Activated naive CD4-positive, alpha-beta T cell treated with anti-CD3 and anti-CD28 coated beads, Interleukin-2, amount 10 ng/mL, durations not matched to agents 7 days and 5 days (primary cell): ENCODE measurements around the gene STIM1.
"Not testable (repeated sequence)": the region's sequence is repeated elsewhere in the genome, so short reads cannot be mapped to it uniquely, and the experiment has no call there.

ENCODE experiments used
- CTCF ChIA-PET: fragments of 350-600 bp; sonication (Branson Sonifier 250); formaldehyde crosslinking; loops from one replicate; lab custom pipeline; 2021; ENCODE audit warnings: antibody characterized with exemption; lab: Charles Lee
- DNase-seq: peaks from one replicate; pipeline ENCODE4 v3.0.0-alpha.2; 2020
- H3K27ac Mint-ChIP-seq: one replicate; pipeline ENCODE4 v1.8.0; 2021; ENCODE audit warnings: mild to moderate bottlenecking, moderate library complexity, mixed read lengths
- H3K27me3 Mint-ChIP-seq: one replicate; pipeline ENCODE4 v1.8.0; 2021; ENCODE audit warnings: mild to moderate bottlenecking, mixed read lengths
- H3K36me3 Mint-ChIP-seq: one replicate; pipeline ENCODE4 v1.8.0; 2021; ENCODE audit warnings: mixed read lengths
- H3K4me1 Mint-ChIP-seq: one replicate; pipeline ENCODE4 v1.8.0; 2021; ENCODE audit warnings: mixed read lengths
- H3K4me3 Mint-ChIP-seq: one replicate; pipeline ENCODE4 v1.8.0; 2021; ENCODE audit warnings: mild to moderate bottlenecking, moderate library complexity, mixed read lengths
- H3K9me3 Mint-ChIP-seq: one replicate; pipeline ENCODE4 v1.8.0; 2021; ENCODE audit warnings: mixed read lengths

STIM1 gene

DNA sequence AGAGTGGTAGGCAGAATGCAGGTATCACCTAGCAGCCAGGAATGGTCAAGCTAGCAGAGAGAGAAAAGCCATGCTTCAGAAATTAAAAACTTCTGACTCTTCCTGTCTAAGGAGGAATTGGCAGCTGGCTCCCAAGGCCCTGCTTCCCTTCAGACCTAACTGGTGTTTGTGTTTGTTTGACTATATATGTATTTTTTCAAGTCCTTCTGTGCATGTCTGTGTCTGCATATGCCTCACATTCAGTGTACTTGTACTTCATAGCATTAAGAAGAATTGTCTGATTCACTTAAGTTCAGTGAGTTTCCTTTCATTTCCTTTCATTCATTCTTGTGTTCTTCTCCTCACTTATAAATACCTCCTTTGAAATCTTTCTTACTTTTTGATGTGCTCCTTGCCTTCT lies 130.2 kb downstream of the STIM1 start:
- H3K4me3 Mint-ChIP-seq = no peak overlapping the region
- H3K27me3 Mint-ChIP-seq = no peaks in the 10 kb centered on the region
- CTCF ChIA-PET = interaction anchor here (1.4 to 4.8 kb wide), 3 partner anchors 131 to 144 kb away, joined by 4 to 43 read pairs (median 11); partner anchors contain the start of gene STIM1
- peaks cover 12% of the 10 kb centered on the region for H3K36me3 Mint-ChIP-seq
- peaks cover 80% of the 10 kb centered on the region for H3K4me1 Mint-ChIP-seq
- DNase-seq = no peak
- H3K27ac Mint-ChIP-seq = no peak overlapping the region
- no peaks in the 10 kb centered on the region for H3K9me3 Mint-ChIP-seq

DNA sequence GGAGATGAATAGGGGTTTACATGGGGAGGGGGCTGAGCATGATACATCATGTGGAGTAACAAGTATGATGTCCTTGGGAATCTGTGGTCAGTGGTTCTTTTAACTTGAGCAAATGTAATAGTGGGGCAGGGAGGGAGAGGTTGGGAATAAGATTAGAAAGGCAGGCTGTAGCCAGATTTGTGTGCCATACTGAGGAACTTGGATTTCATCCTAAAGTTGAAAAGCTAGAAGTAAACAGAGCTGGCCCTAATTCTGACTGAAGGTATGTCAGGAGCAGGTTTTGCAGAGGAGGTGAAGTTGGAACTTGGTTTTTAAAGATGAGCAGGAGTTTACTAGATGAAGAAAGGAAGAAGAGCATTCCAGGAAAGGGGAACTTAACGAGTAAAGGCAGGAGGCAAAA lies 130.8 kb downstream of the STIM1 start:
- Mint-ChIP-seq H3K27me3 (no peaks in the 10 kb centered on the region), H3K4me1 (peaks cover 82% of the 10 kb centered on the region), H3K4me3 (no peak overlapping the region), H3K27ac (no peak overlapping the region), H3K36me3 (peaks cover 12% of the 10 kb centered on the region), H3K9me3 (no peaks in the 10 kb centered on the region)
- CTCF ChIA-PET = interaction anchor here (1.0 to 4.8 kb wide), 5 partner anchors 10 to 144 kb away, joined by 3 to 43 read pairs (median 3); partner anchors contain the start of gene STIM1
- no peak for DNase-seq

DNA sequence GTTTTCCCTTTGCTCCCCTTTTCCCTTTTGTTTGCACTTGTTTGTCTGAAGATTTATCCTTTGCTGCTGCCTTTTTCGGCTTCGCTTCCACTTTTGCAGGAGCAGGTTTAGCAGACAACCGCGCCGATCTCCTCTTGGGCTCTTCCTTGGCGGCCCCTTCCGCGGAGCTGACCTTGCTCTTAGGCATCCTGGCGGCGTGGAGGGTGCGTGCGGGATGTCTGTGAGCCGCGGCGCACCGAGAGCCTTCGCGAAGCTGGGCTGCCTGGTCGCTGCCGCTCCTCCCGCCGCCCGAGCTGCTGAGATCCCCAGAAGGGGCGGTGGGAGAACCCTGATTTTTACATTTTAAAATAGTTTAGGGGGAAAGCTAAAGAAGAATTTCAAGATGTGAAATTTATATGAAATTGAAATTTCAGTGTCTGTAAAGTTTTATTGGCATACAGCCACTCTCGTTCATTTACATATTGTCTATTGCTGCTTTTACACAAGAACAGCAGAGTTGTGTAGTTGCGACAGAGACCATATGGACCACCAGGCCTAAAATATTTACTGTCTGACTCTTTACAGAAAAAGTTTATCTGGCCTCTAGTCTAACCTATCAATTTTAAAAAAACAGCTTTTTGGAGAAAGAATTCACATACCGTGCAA lies 133.9 kb downstream of the STIM1 start:
- peaks cover 14% of the 10 kb centered on the region for H3K9me3 Mint-ChIP-seq
- CTCF ChIA-PET = interaction anchor here (0.9 to 1.4 kb wide), 5 partner anchors 21 to 148 kb away, joined by 3 to 5 read pairs (median 4); partner anchors contain the start of gene STIM1
- H3K4me3 Mint-ChIP-seq = peak overlapping the region; percentile 11

DNA sequence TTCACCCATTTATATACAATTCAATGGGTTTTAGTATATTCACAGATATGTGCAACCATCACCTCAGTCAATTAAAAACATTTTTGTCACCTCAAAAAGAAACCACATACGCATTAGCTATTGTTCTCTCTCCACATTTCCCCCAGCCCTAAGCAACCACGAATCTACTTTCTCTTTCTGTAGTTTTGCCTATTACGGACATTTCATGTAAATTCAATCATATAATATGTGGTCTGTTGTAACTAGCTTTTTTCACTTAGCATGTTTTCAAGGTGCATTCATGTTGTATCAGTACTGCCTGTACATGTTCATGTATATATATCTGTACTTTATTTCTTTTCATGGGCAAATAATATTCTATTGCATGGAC lies 134.4 kb downstream of the STIM1 start:
- peaks cover 34% of the 10 kb centered on the region for H3K36me3 Mint-ChIP-seq
- H3K4me3 Mint-ChIP-seq = peak overlapping the region; percentile 11
- H3K4me1 Mint-ChIP-seq = peaks cover 64% of the 10 kb centered on the region
- CTCF ChIA-PET = interaction anchor here (0.9 to 1.4 kb wide), 5 partner anchors 22 to 148 kb away, joined by 3 to 5 read pairs (median 4); partner anchors contain the start of gene STIM1
- peaks cover 17% of the 10 kb centered on the region for H3K9me3 Mint-ChIP-seq
- peak overlapping the region; percentile 60 for H3K27ac Mint-ChIP-seq
- DNase-seq = peak; percentile 32
- H3K27me3 Mint-ChIP-seq = no peaks in the 10 kb centered on the region

More for the DNA sequence above, 133.9 kb downstream of the STIM1 start:
- Mint-ChIP-seq H3K27me3 (no peaks in the 10 kb centered on the region), H3K4me1 (peaks cover 69% of the 10 kb centered on the region), H3K36me3 (peaks cover 29% of the 10 kb centered on the region), H3K27ac (peak overlapping the region; percentile 60)
- DNase-seq = no peak

DNA sequence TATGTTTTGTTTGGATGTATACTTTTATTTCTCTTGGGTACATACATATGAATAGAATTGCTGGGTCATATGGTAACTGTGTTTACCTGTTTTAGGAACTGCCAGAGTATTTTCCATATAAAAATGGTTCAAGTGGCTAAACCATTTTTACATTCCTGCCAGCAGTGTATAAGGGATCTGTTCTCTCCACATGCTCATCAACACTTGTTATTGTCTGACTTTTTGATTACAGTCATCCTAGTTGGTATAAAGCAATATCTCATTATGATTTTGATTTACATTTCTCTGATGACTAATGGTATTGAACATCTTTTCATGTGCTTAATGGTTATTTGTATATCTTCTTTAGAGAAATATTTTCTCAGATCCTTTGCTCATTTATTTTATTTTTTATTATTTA lies 134.9 kb downstream of the STIM1 start:
- Mint-ChIP-seq H3K9me3 (peaks cover 22% of the 10 kb centered on the region), H3K4me1 (peaks cover 63% of the 10 kb centered on the region), H3K36me3 (peaks cover 39% of the 10 kb centered on the region), H3K27ac (peak overlapping the region; percentile 60), H3K27me3 (no peaks in the 10 kb centered on the region), H3K4me3 (peak overlapping the region; percentile 11)
- no peak for DNase-seq
- CTCF ChIA-PET = interaction anchor here (0.9 to 1.1 kb wide), 4 partner anchors 22 to 135 kb away, joined by 3 to 5 read pairs (median 4); partner anchors contain the start of gene STIM1

DNA sequence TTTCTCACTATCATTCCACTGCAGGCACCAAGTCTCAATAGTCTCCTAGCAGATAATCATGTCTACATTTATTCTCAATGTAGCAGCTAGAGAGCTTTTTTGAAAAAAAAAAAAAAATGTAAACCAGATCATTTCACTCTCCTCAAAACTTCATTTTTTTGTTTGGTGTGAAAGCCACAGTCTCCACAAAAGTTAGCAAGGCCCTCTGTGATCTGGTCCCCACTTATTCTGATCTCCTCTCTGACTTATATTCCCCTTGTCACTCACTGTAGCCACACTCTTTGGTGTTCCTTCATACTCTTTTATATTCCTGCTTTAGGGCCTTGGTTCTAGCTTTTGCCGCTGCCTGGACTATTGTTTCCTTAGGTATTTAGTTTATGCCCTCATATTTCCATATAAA lies 137.5 kb downstream of the STIM1 start:
- Mint-ChIP-seq H3K9me3 (peaks cover 26% of the 10 kb centered on the region), H3K27ac (no peak overlapping the region), H3K36me3 (peaks cover 56% of the 10 kb centered on the region)

DNA sequence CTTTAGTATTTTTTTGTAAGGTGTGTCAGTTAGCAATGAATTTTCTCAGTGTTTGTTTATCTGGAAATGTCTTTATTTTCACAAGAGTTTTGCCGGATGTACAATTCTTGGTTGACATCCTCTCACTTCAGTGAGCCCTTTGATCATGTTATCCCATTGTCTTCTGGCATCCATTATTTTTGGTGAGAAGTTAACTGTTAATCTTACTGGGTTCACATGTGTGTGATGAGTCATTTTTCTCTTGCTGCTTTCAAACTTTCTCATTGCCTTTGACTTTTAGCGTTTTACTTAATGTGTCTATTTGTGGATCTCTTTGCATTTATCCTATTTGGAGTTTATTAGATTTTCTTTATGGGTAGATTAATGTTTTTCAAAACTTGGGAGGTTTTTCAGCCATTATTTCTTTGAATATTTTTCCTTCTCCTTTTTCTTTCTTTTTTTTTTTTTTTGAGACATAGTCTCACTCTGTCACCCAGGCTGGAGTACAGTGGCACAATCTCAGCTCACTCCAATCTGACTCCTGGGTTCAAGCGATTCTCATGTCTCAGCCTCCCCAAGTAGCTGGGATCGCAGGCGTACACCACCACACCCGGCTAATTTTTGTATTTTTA lies 138.7 kb downstream of the STIM1 start:
- Mint-ChIP-seq H3K9me3 (peaks cover 27% of the 10 kb centered on the region), H3K27ac (peak overlapping the region; percentile 13), H3K36me3 (peaks cover 60% of the 10 kb centered on the region), H3K27me3 (no peaks in the 10 kb centered on the region), H3K4me3 (no peak overlapping the region), H3K4me1 (peaks cover 50% of the 10 kb centered on the region)
- no peak for DNase-seq
- CTCF ChIA-PET = no interaction called here

More for the DNA sequence above, 137.5 kb downstream of the STIM1 start:
- CTCF ChIA-PET = interaction anchor here (1.5 kb wide), 1 partner anchor 138 kb away, joined by 3 read pairs; the partner anchor contains the start of gene STIM1
- DNase-seq = no peak
- Mint-ChIP-seq H3K27me3 (no peaks in the 10 kb centered on the region), H3K4me3 (no peak overlapping the region), H3K4me1 (peaks cover 57% of the 10 kb centered on the region)

DNA sequence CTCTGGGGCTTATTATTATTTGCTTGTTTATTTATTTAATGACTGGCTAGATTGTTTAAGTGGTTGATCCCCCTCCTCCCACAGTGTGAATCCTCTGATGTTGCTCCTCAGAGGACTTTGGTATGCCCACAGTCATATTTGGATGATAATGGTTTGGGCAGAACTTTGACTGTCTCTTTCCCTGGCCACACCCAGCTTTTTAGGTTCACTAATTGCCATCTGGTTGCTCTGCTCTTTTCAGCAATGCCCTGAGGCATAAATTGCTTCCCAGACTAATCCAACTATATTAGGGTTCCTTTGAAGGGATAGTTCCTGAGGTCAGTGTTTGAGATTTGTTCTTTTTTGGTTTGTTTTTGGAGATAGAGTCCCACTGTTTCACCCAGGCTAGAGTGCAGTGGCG lies 139.8 kb downstream of the STIM1 start:
- Mint-ChIP-seq H3K9me3 (peaks cover 31% of the 10 kb centered on the region), H3K36me3 (peaks cover 64% of the 10 kb centered on the region), H3K27me3 (no peaks in the 10 kb centered on the region), H3K4me1 (peaks cover 38% of the 10 kb centered on the region), H3K4me3 (no peak overlapping the region), H3K27ac (no peak overlapping the region)
- CTCF ChIA-PET = no interaction called here
- DNase-seq = no peak

DNA sequence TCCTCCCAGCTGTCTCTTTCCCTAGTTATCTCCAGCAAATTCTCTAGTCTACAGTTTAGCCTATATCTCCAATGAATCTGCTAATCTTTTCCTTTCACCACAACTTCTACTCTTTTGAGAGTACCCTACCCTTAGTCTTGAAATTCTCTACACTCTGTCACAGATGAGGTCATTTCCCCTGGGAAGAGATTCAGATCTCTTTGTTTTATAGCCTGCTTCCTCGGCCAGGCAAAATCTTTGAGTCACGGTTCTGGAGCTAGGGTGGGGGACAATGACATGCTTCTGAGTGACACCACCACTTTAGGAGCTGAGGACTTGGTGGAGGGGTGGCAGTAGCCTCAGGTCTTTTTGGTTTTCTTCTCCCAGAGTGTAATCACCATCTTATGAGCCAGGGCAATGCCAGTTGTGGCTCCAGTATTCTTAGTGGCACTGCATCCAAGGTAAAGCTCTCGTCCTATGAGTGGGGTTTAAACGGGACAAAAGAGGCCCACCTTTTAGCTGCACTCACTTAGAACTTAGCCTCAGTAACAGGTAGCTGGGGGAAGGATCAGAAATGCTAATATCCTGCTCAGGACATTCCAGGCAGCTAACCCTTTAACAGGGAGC lies 140.6 kb downstream of the STIM1 start:
- Mint-ChIP-seq H3K36me3 (peaks cover 61% of the 10 kb centered on the region), H3K27ac (no peak overlapping the region), H3K4me3 (no peak overlapping the region), H3K9me3 (peaks cover 33% of the 10 kb centered on the region), H3K27me3 (no peaks in the 10 kb centered on the region), H3K4me1 (peaks cover 33% of the 10 kb centered on the region)
- CTCF ChIA-PET = interaction anchor here (0.6 to 1.1 kb wide), 3 partner anchors 9 to 141 kb away, joined by 3 to 4 read pairs (median 3); no protein-coding TSS in a partner anchor
- DNase-seq = no peak

DNA sequence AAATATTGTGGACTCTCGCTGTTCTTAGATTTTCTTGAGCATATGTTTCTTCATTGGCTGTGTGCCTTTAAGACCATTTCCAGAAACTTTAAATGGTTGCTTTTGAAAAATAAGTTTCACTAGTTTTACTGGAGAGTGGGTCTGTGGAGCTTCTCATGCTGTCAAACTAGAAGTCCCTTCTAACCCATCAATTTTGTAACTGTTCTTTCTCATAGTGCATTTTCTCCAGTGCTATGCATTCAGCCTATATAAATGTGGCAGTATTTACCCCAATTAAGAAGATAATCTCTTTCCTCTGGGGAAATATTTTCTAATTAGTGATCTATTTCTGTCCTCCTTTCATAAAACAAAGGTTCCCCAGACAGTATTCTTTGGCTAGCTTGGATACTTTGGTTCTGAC lies 141.2 kb downstream of the STIM1 start:
- CTCF ChIA-PET = interaction anchor here (1.0 to 1.1 kb wide), 2 partner anchors 10 to 142 kb away, joined by 3 to 4 read pairs; no protein-coding TSS in a partner anchor
- Mint-ChIP-seq H3K9me3 (peaks cover 33% of the 10 kb centered on the region), H3K4me3 (no peak overlapping the region), H3K36me3 (peaks cover 61% of the 10 kb centered on the region), H3K4me1 (peaks cover 29% of the 10 kb centered on the region), H3K27ac (no peak overlapping the region), H3K27me3 (no peaks in the 10 kb centered on the region)
- no peak for DNase-seq

DNA sequence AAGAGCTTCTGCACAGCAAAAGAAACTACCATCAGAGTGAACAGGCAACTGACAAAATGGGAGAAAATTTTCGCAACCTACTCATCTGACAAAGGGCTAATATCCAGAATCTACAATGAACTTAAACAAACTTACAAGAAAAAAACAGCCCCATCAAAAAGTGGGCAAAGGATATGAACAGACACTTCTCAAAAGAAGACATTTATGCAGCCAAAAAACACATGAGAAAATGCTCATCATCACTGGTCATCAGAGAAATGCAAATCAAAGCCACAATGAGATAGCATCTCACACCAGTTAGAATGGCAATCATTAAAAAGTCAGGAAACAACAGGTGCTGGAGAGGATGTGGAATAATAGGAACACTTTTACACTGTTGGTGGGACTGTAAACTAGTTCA lies 149.3 kb downstream of the STIM1 start:
- CTCF ChIA-PET, H3K27me3 Mint-ChIP-seq, H3K4me1 Mint-ChIP-seq, H3K4me3 Mint-ChIP-seq, DNase-seq, H3K9me3 Mint-ChIP-seq, H3K27ac Mint-ChIP-seq: not testable (repeated sequence)
- H3K36me3 Mint-ChIP-seq = peaks cover 15% of the 10 kb centered on the region

DNA sequence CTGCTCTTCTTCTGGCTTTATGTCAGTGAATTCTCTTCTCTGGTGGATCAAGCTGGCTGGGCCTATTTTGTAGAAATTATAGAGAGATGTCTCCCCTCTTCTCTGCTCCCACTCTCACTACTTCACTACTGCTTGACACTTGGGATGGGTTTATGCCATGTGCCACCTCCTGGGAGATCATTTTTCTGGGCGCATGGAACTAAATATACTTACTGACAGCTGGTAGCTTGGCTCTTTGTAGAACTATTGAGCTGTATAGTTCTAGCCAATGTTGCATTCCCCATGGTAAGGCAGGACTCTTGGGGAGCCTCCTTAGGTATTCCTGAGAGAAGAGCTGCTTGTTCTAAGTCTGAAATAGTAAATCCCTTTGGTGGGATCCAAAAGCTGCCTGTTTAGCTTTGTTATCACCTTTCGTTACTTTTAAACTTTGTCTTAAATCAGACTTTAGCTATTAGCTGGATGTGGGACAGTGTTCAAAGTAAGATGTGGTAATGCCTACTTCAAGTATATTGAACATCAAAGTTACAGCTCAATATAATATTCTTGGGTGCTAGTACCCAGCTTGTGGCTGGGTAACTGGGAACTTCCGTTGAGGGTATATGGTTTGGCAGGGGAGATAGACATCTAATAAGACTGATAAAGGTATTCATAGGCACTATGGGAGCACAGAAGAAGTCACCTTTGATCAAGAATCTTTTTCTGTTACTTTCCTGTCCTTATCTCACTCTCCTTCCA lies 151.6 kb downstream of the STIM1 start:
- no peak for DNase-seq
- CTCF ChIA-PET = interaction anchor here (0.8 kb wide), 1 partner anchor 11 kb away, joined by 3 read pairs; no protein-coding TSS in a partner anchor
- H3K27ac Mint-ChIP-seq = no peak overlapping the region
- peaks cover 5% of the 10 kb centered on the region for H3K4me1 Mint-ChIP-seq
- H3K27me3 Mint-ChIP-seq = no peaks in the 10 kb centered on the region
- H3K9me3 Mint-ChIP-seq = peaks cover 11% of the 10 kb centered on the region
- no peak overlapping the region for H3K4me3 Mint-ChIP-seq
- peaks cover 23% of the 10 kb centered on the region for H3K36me3 Mint-ChIP-seq

DNA sequence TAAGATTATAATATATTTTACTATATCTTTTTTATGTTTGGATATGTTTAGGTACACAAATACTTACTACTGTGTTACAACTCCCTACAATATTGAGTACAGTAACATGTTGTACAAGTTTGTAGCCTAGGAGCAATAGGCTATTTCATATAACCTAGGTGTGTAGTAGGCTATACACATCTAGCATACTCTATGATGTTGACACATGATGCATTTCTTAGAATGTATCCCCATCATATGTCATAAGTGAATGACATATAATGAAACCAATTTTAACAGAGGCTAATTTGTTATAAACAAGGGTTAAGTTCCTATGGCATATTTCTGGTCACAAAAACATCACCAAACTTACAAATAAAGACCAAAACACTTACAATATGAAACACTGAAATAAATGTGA lies 152.7 kb downstream of the STIM1 start:
- Mint-ChIP-seq H3K27me3 (no peaks in the 10 kb centered on the region), H3K36me3 (peaks cover 24% of the 10 kb centered on the region), H3K9me3 (peaks cover 11% of the 10 kb centered on the region), H3K27ac (no peak overlapping the region), H3K4me3 (no peak overlapping the region), H3K4me1 (peaks cover 8% of the 10 kb centered on the region)
- CTCF ChIA-PET = interaction anchor here (0.8 kb wide), 1 partner anchor 60 kb away, joined by 3 read pairs; no protein-coding TSS in a partner anchor
- no peak for DNase-seq
